Inflammatory macrophage (primary cell): ENCODE results near the gene MAN1B1.

Source experiments
- DNase-seq, 2 donors: peaks; one replicate each; pipeline ENCODE4 v3.0.0-alpha.2; 2020 to 2022
- total RNA-seq, 18 experiments: gene quantifications; one replicate each; lab custom pipeline; 2026; ENCODE audit warnings: mixed read lengths in 6 of 18, inconsistent platforms in 2 of 18; lab: John Stamatoyannopoulos, UW

The MAN1B1 gene
- total RNA-seq = 31.0 to 149 (median 82.9) reads per million in 18 experiments

DNA sequence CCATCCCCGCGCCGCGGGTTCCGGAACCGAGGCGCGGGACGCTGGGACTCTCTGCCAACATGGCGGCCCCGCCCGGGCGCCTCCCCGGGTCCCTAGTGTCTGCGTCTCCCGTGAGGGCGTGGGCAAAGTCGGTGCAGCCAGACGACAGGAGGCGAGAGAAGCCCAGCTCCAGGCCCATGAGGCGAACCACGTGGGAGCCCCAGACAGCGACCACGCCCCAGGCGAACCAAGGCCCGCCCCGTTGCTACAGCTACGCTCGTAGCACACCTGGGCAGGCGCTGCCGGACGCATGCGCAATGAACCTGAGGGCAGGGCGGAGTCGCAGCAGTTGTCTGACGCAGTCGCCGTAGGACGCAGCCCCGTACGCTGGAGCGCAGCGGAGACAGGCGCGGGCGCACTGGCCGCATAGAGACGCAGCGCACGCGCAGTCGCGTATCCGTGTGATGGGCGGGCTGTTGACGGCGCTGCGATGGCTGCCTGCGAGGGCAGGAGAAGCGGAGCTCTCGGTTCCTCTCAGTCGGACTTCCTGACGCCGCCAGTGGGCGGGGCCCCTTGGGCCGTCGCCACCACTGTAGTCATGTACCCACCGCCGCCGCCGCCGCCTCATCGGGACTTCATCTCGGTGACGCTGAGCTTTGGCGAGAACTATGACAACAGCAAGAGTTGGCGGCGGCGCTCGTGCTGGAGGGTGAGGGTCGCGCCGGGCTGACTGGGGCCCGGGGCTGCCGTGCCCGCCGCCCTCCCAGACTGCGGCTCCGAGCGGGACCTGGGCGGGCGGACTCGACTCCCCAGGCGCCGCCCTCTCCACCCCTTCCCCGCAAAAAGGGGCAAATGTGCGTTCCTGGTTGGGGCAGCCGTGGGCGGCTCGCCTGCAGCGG lies at the start of gene MAN1B1:
Gene MAN1B1 (plus strand): TSS at position 455 of the 878 bp plus-strand sequence. CDS start 15 bp downstream, at position 470.
- DNase-seq = peak; percentile 99 to 100

DNA sequence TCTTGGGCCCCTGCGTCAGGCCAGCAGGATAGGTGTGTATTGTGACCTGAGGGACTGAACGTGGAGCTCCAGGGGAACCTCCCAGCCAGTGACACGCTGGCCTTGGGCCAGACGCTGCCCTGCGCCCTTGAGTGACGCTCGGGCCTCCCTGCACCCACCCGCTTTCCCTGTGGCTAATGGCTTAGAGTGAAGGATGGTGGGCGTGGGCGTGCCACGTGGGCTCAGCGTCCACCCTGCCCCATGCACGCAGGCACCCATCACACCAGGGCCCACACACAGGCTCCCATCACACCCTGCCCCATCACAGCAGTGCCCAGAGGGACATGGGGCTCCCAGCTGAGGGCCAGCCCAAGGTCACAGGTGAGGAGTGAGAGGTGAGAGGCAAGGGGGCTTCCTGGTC lies 49.8 kb upstream of the MAN1B1 start:
- no peak for DNase-seq

DNA sequence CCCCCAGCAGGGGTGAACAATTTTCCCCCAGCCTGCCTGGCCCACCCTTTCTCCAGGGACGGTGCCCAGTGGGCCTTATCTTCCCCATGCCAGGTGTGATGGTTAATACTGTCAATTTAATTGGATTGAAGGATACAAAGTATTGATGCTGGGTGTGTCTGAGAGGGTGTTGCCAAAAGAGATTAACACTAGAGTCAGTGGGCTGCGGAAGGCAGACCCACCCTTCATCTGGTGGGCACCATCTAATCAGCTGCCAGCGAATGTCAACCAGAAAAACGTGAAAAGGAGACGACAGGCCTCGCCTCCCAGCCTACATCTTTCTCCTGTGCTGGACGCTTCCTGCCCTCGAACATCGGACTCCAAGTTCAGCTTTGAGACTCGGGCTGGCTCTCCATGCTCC lies 49.3 kb upstream of the MAN1B1 start:
- DNase-seq = no peak

DNA sequence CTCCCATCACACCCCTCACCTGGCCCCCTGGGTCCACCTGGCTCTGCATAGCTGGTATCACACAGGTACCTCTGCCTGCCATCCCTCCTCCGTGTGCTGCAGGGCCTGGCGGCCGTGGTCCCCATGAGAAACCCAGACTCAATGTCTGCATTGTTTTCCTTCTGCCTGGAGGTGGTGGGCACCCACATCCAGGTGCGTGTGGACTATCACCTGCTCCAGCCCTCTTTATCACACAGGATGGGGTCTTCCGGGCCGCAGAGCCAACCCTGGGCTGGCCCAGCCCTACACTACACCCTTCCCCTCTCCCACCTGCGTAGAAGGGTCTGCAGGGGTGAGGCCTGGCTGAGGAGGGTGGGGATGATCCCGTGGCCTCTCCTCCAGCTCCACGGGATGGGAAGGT lies 47.9 kb upstream of the MAN1B1 start:
- no peak for DNase-seq

DNA sequence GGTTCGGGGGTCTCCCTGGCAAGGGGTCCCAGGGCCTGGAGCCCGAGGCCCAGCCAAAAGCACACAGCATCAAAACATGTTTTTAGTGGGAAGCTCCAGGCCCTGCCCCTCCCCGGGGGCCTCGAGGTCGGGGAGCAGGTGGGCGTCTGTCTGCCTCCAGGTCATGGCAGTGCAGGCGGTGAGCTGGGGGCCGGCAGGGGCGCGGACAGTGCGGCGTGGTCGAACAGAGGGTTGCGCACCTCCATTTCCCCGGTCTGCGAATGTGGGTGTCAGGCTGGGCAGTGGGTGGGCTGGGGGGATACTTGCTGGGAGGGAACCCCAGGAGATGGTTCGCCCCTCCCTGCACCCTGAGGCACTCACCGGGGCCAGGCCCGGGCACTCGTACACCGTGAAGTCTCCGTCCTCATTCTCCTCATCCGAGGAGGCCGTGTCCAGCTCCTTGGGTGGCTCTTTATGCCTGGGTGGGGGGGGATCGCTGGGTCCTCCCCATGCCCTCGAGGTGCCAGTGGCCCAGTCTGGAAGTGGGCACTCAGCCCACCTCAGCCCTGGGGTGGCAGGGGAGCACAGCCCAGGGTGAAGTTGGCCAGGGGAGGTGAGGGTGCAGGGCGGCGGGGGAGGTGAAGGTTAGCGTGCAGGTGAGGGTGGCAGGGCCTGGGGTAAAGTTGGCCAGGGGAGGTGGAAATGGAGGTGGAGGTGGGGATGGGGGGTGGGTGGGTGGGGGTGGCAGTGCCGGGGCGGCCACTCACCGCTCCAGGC lies 47.0 kb upstream of the MAN1B1 start:
- no peak for DNase-seq

DNA sequence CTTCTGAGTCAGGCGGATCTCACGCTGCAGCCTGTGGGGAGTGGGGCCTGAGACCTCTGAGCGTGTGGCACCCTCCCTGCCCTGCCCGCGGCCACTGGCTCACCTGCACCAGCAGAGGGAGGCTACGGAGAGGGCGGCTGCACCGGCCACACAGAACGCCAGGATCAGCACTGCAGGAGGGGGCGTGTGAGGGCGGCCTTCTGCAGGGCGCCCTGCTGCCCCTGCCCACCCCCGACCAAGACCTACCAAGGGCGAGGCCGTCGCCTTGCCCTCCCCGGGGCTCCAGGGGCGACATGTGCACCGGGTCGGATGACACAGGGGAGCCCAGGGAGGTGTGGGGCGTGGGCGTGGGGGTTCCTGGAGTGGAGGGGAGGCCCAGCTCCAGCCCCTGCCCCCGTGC lies 46.2 kb upstream of the MAN1B1 start:
- DNase-seq = no peak

DNA sequence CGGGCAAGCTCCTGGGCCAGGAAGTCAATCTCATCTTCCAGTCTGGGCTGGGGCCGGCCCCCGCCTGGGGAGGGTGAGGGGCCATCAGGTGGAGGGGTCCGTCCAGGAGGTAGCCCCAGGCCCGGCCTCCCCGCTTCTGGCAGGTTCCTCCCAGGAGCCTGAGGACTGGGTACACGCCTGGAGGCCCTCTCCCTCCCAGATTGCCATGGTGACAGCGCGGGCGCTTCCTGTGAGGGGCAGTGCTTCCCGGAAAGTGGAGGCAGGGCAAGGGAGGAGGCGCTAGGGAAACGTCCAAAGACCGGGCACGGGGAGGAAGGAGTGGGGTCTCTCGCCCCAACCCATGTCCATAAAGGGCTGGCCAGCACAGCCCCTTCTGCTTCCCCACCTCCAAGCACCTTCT lies 45.7 kb upstream of the MAN1B1 start:
- DNase-seq = no peak

DNA sequence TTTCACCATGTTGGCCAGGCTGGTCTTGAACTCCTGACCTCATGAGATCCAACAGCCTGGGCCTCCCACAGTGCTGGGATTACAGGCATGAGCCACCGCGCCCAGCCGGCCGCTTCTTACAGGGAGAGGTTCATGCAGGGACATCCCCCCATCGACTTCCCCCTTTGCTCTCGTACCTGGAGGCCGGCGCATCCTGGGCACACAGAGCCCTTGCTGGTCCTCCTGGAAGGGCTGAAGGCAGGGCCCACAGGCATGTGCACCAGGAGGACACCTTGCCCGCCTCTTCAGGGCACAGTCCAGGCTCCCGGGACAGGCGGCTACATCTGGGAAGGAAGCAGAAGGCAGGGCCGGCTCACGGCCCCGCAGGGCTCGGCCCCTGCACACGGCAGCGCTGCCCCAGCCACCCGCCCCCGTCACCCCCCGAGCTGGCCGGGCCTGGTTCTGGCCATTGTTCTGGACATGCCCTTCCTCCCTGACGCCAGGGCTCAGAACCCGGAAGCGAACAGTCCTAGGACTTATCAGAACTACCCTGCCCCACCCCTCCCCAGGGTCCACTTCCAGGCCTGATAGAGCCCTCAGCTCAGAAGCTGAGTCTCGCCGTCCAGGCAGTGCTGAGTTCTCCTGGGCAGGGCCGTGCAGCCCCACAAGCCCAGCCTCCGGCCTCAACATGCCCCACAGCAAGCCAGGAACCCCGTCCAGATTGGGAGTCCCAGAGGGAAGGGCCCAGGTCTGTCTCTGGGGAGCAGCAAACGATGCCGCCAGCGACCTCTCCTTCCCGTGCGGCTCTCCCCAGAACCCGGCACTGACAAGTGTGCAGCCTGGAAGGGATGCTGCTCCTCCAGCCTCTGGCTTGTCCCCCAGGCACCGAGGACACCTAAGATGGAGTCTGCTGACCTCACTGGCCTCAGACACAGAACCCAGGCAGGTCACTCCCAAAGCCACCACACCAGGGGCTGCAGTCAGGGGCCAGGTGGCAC lies 43.7 kb upstream of the MAN1B1 start:
- DNase-seq = no peak

DNA sequence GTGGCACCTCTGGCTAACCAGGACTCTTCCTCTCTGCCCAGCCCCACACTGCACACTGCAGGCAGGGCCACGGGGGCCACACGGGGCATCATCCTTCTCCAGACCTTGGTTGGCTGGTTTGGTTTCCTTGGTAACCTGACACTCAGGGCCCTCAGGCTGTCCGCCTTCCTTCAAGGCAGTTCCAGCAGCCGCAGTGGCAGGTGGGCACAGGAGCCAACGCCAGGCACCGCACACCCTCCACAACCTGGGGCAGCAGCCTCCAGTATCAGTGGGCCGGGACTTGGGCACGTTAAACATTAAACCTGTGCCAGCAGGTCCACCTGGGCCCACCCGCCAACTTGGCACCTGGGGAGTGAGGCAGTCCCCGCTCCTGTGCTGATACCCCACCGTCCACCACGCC lies 42.7 kb upstream of the MAN1B1 start:
- no peak for DNase-seq

DNA sequence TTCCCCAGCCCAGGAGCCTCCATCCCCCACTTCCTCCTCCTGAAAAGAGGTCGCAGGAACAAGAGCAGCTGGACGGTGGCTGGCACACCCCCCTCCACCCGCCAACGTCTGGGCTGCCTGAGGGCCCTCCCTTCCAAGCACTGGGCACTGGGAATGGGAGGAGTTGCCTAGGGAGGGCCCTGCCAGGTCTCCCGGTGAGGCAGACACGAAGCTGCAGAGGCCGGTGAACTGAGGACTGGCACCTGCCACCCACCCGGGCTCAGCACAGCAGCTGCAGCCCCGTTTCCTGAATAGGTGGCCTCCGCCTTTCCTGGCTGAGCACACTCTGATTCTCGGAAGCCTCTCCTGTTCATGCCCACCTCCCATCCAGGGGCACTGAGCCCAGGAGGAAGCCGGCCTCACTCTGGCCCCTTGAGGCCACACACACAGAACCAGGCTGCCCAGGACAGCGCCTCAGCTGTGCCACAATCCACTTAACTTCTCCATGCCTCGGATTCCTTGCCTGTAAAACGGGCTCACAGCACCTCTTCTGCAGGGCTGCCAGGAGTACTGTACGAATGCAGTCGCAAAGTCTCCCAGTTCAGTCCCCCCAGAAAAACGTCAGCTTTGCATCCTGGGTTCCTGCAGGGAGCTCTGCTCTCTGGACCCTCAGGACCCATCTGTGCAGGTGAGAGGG lies 42.1 kb upstream of the MAN1B1 start:
- DNase-seq = no peak

DNA sequence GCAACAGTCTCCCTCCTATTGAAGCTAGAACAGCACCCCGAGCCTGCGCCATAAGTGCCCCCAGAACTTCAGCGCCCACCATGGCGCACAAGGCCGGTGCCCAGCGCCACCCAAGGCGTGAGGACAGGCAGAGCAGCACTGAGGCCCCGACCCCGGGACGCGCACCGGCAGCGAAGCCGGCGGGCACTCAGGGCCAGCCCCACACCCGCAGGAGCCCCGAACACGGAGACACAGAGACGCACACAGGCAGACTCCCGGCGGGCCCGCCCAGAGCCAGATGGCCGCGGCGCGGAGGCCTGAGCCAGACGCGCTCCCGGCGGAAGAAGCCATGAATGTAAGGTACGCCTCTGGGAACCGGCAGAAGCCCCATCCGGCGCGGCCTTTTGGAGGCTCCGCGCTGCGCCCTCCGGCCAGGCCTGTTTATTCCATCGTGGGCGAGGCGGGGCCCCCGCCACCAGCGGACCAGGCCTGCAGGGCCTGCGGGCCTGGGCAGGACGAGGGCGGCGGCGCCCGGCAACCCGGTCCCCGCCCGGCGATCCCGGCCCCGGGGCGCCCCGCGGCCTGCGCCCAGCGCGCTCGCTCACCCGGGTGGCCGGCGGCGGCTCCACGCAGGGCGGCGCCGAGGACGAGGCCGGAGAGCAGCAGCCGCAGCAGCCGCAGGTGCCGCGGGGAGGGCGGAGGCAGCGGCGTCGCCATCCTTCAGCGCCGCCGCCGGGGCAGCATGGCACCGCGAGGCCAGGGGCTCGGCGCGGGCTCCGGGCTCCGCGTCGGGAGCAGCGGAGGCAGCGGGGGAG lies 41.3 kb upstream of the MAN1B1 start:
- DNase-seq = no peak

DNA sequence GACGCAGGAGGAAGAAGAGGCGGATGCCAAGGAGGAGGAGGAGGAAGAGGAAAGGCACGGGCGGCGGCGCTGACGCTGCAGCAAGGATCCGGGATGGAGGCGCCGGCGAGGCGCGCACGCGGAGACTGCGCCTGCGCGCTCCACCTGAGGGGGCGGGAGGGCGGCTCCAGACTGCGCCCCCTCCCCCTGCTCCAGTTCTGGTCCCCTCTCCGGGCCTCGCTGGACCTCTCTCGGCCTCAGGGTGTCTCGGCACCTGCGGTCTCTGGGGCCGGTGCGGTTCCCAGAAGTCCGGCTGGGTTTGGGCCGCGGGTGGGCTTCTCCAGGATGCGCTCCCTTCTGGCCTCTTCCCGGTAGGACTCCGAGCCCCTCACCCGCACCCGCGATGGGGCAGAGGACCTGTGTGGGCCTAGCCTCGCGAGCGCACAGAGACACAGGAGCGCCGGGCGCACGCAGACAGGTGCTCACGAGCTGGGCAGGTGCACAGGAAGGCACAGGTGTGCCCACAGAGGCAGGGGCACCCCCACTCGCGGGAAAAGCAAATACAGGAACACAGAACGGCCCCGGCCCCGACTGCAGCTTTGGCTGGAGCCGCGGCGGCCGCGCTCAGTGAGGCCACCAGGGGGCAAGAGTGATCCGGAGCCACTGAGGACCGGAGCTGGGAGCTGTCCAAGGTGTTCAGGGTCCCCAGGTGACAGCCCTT lies 40.5 kb upstream of the MAN1B1 start, which contains the start of gene NPDC1:
Gene NPDC1 (minus strand): TSS at position 90 of the 700 bp plus-strand sequence. CDS start 188 bp downstream, outside the sequence.
- peak; percentile 61 to 76 for DNase-seq

DNA sequence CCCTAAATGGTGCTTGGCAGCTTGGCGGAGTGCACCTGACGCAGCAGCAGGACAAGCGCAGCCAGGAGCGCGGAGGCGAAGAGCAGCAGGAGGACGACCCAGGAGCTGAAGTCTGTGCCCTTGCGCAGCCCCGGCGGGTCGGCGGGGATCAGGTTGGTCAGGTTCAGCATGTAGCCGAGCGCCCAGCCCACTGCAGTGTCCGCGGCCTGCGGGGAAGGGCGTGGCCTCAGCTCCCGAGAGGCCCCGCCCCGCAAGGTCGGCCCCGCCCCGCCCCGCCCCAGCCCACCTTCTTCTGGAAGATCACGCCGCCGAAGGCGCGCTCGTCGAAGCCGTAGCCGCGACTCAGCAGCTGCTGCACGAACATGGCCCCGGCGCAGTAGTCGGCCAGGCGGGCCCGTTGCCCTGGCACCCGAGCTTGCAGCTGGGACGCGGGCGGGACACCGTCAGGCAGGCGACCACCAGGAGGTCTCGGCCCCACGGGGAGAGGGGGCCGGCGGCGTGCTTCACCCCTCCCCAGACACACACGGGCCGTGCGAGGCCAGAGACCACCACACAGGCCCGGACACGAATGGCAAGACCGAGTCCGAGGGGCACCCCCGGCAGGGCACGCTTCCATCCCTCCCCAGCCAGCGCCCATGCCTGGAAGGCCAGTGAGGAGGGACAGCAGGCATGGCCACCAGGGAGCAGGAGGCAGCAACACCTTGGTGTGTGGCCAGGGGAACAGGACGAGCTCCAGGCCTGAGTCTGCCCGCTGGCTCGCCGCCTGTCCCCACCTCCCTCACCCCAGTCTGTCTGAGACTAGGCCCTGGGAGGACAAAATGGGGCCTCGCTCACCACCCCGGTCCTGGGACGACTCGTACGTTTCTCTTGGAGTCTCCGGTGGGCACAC lies 37.9 kb upstream of the MAN1B1 start:
- DNase-seq = no peak

DNA sequence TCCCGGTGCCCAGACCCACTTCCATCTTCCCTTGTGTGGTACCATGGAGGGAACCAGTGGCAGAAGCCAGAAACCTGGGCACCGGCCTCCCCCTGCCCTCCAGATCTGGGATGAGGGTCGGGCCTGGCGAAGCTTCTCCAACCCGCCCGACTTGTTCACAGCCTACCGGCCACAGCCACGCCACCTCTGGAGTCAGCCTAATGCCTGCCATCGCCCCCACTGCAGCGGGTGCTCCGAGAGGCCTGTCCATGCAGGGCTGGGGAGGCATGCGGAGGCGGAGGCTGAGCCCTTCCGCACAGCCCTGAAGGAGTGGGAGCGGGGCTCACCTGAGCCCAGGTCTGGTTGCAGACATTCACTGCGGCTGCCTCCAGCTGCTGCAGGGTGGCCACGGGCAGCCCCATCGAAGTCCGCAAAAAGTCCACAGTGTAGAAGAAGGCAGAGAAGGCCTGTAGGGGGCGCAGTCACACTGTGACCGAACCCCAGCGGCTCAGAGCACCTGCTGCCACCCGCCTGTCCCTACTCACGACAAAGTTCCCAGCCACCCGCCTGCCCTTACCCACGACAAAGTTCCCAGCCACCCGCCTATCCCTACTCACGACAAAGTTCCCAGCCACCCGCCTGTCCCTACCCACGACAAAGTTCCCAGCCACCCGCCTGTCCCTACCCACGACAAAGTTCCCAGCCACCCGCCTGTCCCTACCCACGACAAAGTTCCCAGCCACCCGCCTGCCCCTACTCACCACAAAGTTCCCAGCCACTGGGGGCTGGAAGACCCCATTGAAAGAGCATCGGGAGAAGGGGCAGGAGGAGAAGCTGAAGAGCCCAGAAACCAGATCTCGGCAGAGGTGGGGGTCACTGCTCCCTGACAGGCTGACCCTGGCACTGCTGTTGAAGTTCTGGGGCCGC lies 37.0 kb upstream of the MAN1B1 start:
- peak; percentile 35 to 53 for DNase-seq

DNA sequence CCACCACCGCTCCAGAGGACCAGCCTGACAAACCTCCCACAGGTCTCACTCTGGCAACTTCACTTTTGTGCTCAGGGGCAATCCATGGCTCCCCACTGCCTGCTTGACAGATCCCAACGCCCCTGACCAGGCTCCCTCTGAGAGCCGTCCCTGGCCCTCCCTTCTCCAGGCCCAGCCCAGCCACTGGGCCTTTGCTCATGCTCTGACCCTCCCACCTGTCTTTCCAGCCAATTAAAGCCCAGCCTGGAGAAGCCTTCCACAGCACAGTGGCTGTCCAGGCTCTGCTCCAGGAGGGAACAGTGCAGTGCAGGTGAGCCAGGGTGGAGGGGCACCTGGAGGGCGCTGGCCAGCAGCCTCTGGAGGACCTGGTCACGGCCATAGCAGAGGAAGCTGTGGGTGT lies 36.2 kb upstream of the MAN1B1 start:
- no peak for DNase-seq

DNA sequence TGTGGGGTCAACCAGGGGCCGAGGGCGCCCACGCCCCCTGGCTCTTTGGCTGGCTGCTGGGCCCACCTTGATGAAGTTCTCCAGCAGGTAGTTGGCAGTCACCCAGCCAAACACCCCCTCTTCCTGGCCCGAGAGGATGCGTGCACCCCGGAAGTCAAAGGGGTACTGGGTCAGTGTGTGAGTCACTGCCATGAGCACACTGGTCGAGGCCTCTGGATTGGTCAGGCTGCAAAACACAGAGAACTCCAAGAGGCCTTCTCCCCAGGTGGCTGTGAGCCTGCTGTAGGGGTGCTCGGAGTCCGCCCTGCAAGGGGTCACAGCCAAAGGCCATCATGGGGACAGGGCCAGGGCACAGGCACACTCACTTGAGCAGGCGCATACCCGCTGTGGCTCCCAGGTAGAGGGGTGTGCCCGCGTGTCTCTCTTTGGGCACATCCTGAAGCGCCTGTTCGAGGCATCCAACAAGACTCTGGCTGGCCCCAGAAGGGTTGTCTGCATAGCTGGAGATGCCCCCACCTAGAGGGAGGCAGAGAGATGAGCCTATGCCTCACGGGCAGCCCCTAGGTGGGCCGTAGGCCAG lies 35.5 kb upstream of the MAN1B1 start:
- no peak for DNase-seq

DNA sequence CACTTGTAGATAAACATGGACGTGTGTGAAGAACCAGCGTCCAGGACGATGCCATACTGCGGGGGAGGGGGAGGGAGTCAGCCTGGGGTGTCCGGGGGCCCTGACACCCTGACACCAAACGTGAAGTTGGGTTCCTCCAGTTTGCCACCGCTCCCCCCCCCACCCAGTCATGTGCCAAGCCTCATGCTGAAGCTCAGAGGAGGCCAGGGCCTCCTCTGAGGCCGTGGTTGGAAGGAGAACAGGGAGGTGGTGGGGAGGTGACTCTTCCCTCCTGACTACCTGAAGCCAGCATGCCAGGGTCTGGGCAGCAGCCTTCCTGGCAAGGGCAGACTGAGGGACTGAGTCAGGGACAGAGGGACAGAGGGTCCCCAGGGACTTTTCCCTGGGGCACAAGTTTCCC lies 34.5 kb upstream of the MAN1B1 start:
- no peak for DNase-seq
